ENCODE data around the gene MLX. TPM values are rescaled to one million over a fixed set of nuclear protein-coding genes. Genes with fewer than 3 reads are reported as not detected.

MLX gene
- total RNA-seq, 4 donors from 2014 or later: 47.0 to 62.8 (median 52.9) TPM

DNA sequence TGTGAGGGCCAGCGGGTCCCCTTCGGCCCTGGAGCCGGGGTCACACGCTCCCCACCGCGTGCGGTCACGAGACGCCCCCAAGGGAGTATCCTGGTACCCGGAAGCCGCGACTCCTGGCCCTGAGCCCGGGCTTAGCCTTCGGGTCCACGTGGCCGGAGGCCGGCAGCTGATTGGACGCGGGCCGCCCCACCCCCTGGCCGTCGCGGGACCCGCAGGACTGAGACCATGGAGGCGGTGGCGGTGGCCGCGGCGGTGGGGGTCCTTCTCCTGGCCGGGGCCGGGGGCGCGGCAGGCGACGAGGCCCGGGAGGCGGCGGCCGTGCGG lies 30.9 kb upstream of the MLX start, which contains the start of gene NAGLU:
NAGLU (plus strand) TSS at position 194 of the 324 bp plus-strand sequence; CDS start at position 226, 32 bp downstream.
- Histone ChIP-seq H3K4me1 (peaks cover 8 to 26% of the 10 kb centered on the region in 2 donors), H3K4me3 (replicated peaks in 1 of 3) (peak within 1 kb of the TSS; percentile 22 to 42 (median 37)), H3K36me3 (peaks cover 9 to 11% of the 10 kb centered on the region in 2 donors), H3K9me3 (no peaks in the 10 kb centered on the region), H3K27me3 (no peaks in the 10 kb centered on the region), H3K27ac (peak within 1 kb of the TSS; percentile 81 to 92 (median 89))
- 2% methylated on average over 9 of the region's 40 CpGs; no CpG with 5 or more reads in 1 of the 2 donors for WGBS, 2 donors
- intact Hi-C loops (cut with DNase I): no loop called here
- TF ChIP-seq POLR2A (IDR thresholded peaks at IDR 0.05): peak; percentile 63 to 90
- TF ChIP-seq, protein P1, sequence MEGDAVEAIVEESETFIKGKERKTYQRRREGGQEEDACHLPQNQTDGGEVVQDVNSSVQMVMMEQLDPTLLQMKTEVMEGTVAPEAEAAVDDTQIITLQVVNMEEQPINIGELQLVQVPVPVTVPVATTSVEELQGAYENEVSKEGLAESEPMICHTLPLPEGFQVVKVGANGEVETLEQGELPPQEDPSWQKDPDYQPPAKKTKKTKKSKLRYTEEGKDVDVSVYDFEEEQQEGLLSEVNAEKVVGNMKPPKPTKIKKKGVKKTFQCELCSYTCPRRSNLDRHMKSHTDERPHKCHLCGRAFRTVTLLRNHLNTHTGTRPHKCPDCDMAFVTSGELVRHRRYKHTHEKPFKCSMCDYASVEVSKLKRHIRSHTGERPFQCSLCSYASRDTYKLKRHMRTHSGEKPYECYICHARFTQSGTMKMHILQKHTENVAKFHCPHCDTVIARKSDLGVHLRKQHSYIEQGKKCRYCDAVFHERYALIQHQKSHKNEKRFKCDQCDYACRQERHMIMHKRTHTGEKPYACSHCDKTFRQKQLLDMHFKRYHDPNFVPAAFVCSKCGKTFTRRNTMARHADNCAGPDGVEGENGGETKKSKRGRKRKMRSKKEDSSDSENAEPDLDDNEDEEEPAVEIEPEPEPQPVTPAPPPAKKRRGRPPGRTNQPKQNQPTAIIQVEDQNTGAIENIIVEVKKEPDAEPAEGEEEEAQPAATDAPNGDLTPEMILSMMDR (IDR thresholded peaks at IDR 0.05): peak in 1 of 6 experiments; percentile 4
- DNase-seq: peak; percentile 98

GRCh38 chr17:42536372-42537155 lies 30.3 kb upstream of the MLX start:
- peak overlapping the region; percentile 59 to 92 (median 89) for H3K27ac ChIP-seq
- H3K27me3 ChIP-seq: no peaks in the 10 kb centered on the region
- 4 to 5% methylated on average over 17 to 18 of the region's 65 CpGs for WGBS, 2 donors
- peaks cover 8 to 23% of the 10 kb centered on the region in 2 donors for H3K4me1 ChIP-seq
- intact Hi-C loops (cut with DNase I): no loop called here
- DNase-seq: peak; percentile 87 to 88
- peaks cover 11 to 12% of the 10 kb centered on the region in 2 donors for H3K36me3 ChIP-seq
- peak overlapping the region; percentile 22 to 42 (median 37) for H3K4me3 ChIP-seq (replicated peaks in 1 of 3)
- no peaks in the 10 kb centered on the region for H3K9me3 ChIP-seq
- peak in 1 of 2 donors; percentile 38 for TF ChIP-seq POLR2A (IDR thresholded peaks at IDR 0.05)
- TF ChIP-seq, protein P1 (IDR thresholded peaks at IDR 0.05): peak in 2 of 6 experiments; percentile 7 to 9

DNA sequence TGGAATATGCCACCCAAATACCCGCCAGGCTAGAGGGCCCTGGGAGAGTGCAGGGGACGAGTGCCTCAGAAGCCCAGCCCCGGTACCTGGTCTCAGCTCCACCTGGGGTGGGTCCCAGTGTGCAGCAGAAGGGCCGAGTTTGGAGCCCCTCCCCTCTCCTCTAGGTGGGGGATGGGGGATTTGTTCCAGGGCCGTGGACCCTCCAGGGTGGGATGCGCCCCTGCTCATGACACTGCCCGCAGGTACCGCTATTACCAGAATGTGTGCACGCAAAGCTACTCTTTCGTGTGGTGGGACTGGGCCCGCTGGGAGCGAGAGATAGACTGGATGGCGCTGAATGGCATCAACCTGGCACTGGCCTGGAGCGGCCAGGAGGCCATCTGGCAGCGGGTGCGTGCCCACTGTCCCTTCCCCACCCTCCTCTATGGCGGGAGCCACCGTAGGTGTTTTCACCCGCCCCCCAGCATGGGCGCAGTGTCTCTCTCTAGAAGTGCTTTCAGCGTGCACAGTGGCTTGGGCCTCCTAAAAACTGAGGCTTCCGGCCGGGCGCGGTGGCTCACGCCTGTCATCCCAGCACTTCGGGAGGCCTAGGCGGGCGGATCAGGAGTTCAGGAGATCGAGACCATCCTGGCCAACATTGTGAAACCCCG lies 29.6 kb upstream of the MLX start:
- TF ChIP-seq POLR2A (IDR thresholded peaks at IDR 0.05): no peak
- TF ChIP-seq, protein P1 (IDR thresholded peaks at IDR 0.05): no peak
- Histone ChIP-seq H3K27me3 (no peaks in the 10 kb centered on the region), H3K27ac (peak overlapping the region in 2 of 3 donors; percentile 89 to 92), H3K9me3 (no peaks in the 10 kb centered on the region), H3K36me3 (peaks cover 11 to 12% of the 10 kb centered on the region in 2 donors), H3K4me3 (replicated peaks in 1 of 3) (peak overlapping the region in 2 of 3 donors; percentile 22 to 37), H3K4me1 (peaks cover 8 to 22% of the 10 kb centered on the region in 2 donors)
- intact Hi-C loops (cut with DNase I): no loop called here
- WGBS, 2 donors: 88 to 90% methylated on average over 23 to 28 of the region's 31 CpGs
- DNase-seq: no peak

DNA sequence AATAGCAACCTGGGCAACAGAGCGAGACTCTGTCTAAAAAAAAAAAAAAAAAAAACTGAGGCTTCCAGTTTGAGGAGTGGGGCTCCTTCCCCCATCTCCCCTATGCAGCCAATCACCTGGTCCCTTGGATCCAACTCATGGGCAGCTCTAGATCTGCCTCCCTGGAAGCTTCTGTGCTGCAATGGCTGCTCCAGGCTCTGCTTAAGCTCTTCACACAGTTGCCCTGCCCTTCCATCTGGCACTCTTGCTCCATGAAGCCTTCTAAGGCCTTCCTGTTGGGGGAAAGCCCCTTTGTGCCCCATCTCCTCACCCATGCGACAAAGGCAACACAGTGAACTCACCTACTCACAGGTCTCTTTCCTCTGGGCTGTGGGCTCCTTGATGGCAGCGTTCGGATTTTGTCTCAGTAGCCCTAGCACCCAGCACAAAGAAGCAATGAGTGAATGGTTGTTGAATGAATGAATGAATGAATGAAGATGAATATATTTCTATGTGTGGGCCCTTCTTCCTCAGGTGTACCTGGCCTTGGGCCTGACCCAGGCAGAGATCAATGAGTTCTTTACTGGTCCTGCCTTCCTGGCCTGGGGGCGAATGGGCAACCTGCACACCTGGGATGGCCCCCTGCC lies 29.0 kb upstream of the MLX start:
- WGBS, 2 donors: 96 to 98% methylated on average over 5 of the region's 5 CpGs
- peaks cover 16 to 19% of the 10 kb centered on the region in 2 donors for H3K36me3 ChIP-seq

More for the DNA sequence above, 29.0 kb upstream of the MLX start:
- Histone ChIP-seq H3K27me3 (no peaks in the 10 kb centered on the region), H3K9me3 (no peaks in the 10 kb centered on the region), H3K4me3 (replicated peaks in 1 of 3) (no peak overlapping the region), H3K4me1 (peaks cover 8 to 19% of the 10 kb centered on the region in 2 donors), H3K27ac (no peak overlapping the region)
- intact Hi-C loops (cut with DNase I): no loop called here
- DNase-seq: no peak
- TF ChIP-seq, protein P1 (IDR thresholded peaks at IDR 0.05): no peak
- no peak for TF ChIP-seq POLR2A (IDR thresholded peaks at IDR 0.05)
